HG02885 (cell line): ENCODE results near the gene KRT20.
"Not testable (repeated sequence)": the region's sequence is repeated elsewhere in the genome, so short reads cannot be mapped to it uniquely, and the experiment has no call there.

Experiments used
- ATAC-seq: cut with Tn5 transposase; IDR thresholded peaks from one replicate; pipeline ENCODE4 v1.9.1; 2021; ENCODE audit warnings: mild to moderate bottlenecking; ENCODE audit not compliant: unreplicated experiment, poor library complexity

Gene KRT20, protein sequence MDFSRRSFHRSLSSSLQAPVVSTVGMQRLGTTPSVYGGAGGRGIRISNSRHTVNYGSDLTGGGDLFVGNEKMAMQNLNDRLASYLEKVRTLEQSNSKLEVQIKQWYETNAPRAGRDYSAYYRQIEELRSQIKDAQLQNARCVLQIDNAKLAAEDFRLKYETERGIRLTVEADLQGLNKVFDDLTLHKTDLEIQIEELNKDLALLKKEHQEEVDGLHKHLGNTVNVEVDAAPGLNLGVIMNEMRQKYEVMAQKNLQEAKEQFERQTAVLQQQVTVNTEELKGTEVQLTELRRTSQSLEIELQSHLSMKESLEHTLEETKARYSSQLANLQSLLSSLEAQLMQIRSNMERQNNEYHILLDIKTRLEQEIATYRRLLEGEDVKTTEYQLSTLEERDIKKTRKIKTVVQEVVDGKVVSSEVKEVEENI

GRCh38 chr17:40884708-40885512, at the start of gene KRT20:
Gene KRT20 (minus strand): TSS chr17:40885242. CDS start chr17:40885185, 57 bp downstream.
- ATAC-seq, result no peak

- no peak for ATAC-seq
Measured at GRCh38 chr17:40932608-40933007, 47.6 kb upstream of the KRT20 start.

DNA sequence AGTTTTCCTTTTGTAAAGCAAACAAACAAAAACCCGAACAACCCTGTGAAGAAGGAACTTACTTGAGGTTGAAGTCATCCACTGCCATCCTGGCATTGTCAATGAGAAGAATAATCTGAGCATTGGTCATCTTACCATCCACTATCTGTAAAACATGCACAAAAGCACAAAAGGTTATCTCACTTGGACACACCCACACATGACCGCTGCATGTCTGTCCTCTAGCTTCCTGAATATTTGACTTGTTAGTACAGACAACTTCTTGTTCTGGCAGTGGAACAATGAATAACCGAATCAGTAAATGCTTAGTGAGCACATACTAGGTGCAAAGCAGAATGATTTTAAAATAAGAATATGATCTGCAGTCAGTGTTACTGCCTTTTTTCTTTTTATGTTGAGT, 46.3 kb upstream of the KRT20 start:
- ATAC-seq, result no peak

- ATAC-seq, result no peak
Measured at GRCh38 chr17:40926341-40926740, 41.3 kb upstream of the KRT20 start.

DNA sequence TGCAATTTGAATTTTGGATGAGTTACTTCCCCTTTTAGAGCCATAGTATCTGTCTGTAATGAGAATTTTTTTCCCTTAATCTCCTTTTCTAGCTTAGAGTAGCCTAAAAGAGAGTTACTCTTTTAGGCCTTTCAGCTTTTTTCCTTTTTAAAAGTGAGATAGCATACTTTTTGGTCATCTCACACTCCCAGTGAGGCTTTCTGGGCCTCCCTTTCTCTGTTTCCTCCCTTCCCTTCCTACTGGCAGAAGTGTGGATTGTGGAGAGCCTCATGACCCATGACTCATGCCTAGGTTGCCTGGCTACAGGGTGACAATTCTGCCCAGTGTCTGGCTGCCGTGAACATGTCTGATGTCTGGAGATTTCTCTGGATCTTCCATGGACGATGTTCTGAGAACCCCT, 37.2 kb upstream of the KRT20 start:
- no peak for ATAC-seq

DNA sequence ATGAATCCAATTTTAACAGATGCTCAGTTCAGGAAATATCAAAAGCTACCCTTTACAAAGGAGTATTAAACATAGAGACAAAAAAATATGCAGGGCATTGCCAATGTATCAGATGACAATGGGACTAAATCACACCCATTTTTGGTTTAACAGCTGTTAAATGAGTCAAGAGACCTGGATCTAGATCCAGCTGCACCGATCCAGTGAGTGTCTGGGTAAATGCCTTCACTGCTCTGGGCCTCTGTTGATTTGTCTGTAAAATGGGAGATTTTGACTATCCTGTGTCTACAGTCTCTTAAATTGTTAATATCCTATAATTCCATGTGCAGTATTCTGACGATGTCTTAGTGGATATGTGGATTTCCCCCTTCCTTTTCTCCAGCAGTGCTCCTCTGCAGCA, 36.0 kb upstream of the KRT20 start:
- no peak for ATAC-seq

DNA sequence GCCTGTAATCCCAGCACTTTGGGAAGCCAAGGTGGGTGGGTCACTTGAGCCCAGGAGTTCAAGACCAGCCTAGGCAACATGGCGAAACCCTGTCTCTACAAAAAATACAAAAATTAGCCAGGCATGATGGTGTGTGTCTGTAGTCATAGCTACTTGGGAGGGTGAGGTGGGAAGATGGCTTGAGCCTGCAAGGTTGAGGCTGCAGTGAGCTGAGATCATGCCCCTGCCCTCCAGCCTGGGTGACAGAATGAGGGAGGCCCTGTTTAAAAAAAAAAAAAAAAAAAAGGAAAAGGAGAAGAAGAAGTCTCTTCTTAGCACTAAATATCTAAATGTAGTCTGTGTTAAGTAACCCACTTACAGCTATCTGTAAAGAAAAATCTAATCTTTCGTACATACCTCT, 32.1 kb upstream of the KRT20 start:
- ATAC-seq, result not testable (repeated sequence)

DNA sequence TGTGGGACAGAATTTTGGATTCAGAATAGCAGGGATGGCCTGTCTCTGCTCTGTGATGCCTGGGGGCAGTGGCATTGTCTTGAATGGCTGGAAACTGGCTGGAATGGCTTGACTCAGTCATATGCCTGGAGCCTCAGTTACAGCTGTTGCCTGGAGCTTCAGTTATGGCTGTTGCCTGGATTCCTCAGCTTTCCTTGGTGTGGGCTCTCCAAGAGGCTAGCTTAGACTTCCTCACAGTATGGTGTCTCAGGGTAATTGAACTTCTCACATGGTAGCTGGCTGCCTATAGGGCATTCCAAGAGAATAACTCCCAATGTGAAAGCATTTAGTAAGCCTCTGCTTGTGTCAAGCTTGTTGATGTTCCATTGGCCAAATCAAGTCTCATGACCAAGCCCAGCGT, 31.3 kb upstream of the KRT20 start:
- no peak for ATAC-seq

DNA sequence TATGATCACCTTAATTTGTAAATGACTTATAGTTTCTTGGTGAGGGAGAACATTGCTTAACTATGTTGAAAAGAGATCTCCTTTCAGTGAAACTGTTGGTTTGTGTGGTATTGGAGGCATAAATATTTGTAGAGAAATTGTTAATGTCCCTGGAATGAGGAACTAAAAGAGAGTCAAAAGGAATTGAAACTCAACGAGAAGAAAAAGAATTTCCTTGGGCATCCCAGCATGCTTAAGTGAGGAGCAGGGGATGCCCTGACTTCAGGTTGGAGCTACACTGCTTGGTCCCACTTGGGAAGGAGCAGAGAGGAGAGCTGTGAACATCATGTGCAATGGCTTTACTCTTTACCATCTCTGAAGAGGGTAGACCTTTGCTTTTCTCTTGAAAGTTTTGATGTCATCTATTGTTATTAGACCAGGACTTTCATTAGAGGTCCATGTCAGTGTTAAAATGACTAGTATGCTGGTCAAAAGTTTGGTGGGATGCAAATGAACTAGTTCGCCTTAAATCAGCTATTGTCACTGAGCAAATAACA, 30.7 kb upstream of the KRT20 start:
- peak; percentile 46 for ATAC-seq

DNA sequence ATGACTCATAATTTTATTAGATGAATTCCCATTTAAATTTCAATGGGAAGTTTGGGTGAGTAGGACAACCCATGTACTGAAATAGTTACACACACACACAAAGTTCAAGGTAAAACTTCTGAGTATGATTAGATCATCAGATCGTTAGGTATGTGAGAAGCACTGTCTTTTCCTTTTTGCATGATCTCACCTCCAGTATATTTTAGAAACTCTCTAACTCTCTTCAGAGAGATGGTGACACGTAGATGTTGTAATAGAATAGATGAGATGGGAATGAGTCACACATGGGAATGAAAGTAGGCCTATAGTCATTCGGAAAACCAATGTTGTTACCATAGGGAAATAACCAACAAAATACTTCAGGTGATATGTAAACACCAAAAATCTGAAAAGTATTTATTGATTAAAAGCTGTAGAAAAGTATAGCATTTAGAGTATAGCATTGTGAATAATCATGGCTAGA, 30.2 kb upstream of the KRT20 start:
- ATAC-seq, result peak; percentile 56

GRCh38 chr17:40914075-40914855, 29.2 kb upstream of the KRT20 start:
- ATAC-seq, result no peak

GRCh38 chr17:40912486-40913210, 27.6 kb upstream of the KRT20 start:
- no peak for ATAC-seq

- no peak for ATAC-seq
Measured at GRCh38 chr17:40910441-40910841, 25.4 kb upstream of the KRT20 start.

GRCh38 chr17:40909755-40910154, 24.7 kb upstream of the KRT20 start:
- no peak for ATAC-seq

GRCh38 chr17:40909351-40909750, 24.3 kb upstream of the KRT20 start:
- ATAC-seq, result no peak

GRCh38 chr17:40906613-40907012, 21.6 kb upstream of the KRT20 start:
- ATAC-seq, result no peak

DNA sequence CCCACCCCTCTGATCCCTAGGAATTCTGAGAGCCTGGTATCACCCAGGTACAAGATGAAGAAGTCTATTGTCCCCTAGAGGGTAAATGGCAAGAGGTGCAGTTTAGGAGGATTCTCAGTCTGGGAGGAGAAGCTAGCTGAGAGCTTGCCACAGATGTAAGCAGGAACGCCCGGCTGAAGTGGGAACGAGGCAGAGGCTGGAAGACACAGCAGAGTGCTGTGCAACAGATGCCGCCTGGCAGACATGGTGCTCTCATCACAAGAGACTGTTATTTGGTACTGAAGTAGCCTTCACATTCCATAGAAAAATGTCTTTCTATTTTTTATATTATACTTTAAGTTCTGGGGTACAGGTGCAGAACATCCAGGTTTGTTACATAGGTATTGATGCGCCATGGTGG, 20.3 kb upstream of the KRT20 start:
- no peak for ATAC-seq

GRCh38 chr17:40903129-40903847, 18.2 kb upstream of the KRT20 start:
- ATAC-seq, result no peak

- ATAC-seq, result no peak
Measured at GRCh38 chr17:40902498-40902897, 17.5 kb upstream of the KRT20 start.
